IMR-90 (cell line): ENCODE measurements around the gene ADGRF1. TPM values are rescaled to one million over a fixed set of nuclear protein-coding genes. Genes with fewer than 3 reads are reported as not detected.

Experiments
- ATAC-seq: fragments of 200-7000 bp; cut with Tn5 transposase; 2 replicates; pipeline ENCODE4 v1.9.1; 2020; ENCODE audit warnings: low read depth, mild to moderate bottlenecking, moderate library complexity
- BruUV-seq: library from RNA; stranded (reverse); fragments of 400-500 nt; replicated peaks from 2 replicates; lab custom pipeline; 2021; lab: Mats Ljungman, UMichigan
- CTCF ChIA-PET: fragments of 300-600 bp; formaldehyde crosslinking; extraction: SDS; loops from one replicate; lab custom pipeline; 2021; ENCODE audit warnings: antibody characterized with exemption; lab: Yijun Ruan, JAX
- POLR2A ChIA-PET: fragments of 300-600 bp; sonication (Branson Sonifier 250); formaldehyde crosslinking; loops from one replicate; lab custom pipeline; 2022; ENCODE audit warnings: antibody characterized with exemption; ENCODE audit not compliant: unreplicated experiment; lab: Charles Lee
- DNase-seq: peaks from one replicate; pipeline ENCODE4 v3.0.0; 2013
- H2AFZ ChIP-seq: replicated peaks from 2 replicates; pipeline ENCODE3; 2013; ENCODE audit warnings: low read length, mild to moderate bottlenecking; ENCODE audit not compliant: poor library complexity
- H2AK5ac ChIP-seq: 2 replicates; pipeline ENCODE4 v1.6.1; 2013; ENCODE audit warnings: low read depth, low read length, inconsistent platforms
- H2AK9ac ChIP-seq: replicated peaks from 2 replicates; pipeline ENCODE3; 2013; ENCODE audit warnings: mild to moderate bottlenecking, low read depth, low read length, moderate library complexity; ENCODE audit not compliant: poor library complexity
- H2BK120ac ChIP-seq: 2 replicates; pipeline ENCODE4 v1.6.1; 2013; ENCODE audit warnings: low read depth, low read length, inconsistent platforms
- H2BK15ac ChIP-seq: 3 replicates; pipeline ENCODE4 v1.6.1; 2013; ENCODE audit warnings: low read depth, low read length, inconsistent platforms
- H2BK20ac ChIP-seq: 2 replicates; pipeline ENCODE4 v1.6.1; 2013; ENCODE audit warnings: low read depth, mild to moderate bottlenecking, inconsistent platforms, low read length, moderate library complexity
- H2BK5ac ChIP-seq: 2 replicates; pipeline ENCODE4 v1.6.1; 2013; ENCODE audit warnings: mild to moderate bottlenecking, low read depth, low read length, inconsistent platforms; ENCODE audit not compliant: poor library complexity, severe bottlenecking
- H3K14ac ChIP-seq: replicated peaks from 2 replicates; pipeline ENCODE4 v1.6.1; 2013; ENCODE audit warnings: low read depth, low read length, inconsistent platforms
- H3K18ac ChIP-seq: 2 replicates; pipeline ENCODE4 v1.6.1; 2013; ENCODE audit warnings: low read depth, low read length, control low read depth
- H3K23ac ChIP-seq: 2 replicates; pipeline ENCODE4 v1.6.1; 2013; ENCODE audit warnings: low read depth, low read length, inconsistent platforms
- H3K27ac ChIP-seq: 2 replicates; pipeline ENCODE4 v1.5.1; 2013; ENCODE audit warnings: mild to moderate bottlenecking, control low read depth, low read length; ENCODE audit not compliant: insufficient read depth
- H3K27me3 ChIP-seq: 2 replicates; pipeline ENCODE4 v1.6.1; 2013; ENCODE audit warnings: low read length; ENCODE audit not compliant: control insufficient read depth, insufficient read depth
- H3K36me3 ChIP-seq: 2 replicates; pipeline ENCODE4 v1.6.1; 2013; ENCODE audit warnings: low read length, mixed read lengths; ENCODE audit not compliant: control insufficient read depth, insufficient read depth
- H3K4ac ChIP-seq: 2 replicates; pipeline ENCODE4 v1.6.1; 2013; ENCODE audit warnings: low read depth, low read length, inconsistent platforms
- H3K4me1 ChIP-seq: 2 replicates; pipeline ENCODE4 v1.6.1; 2013; ENCODE audit warnings: low read length, mixed read lengths; ENCODE audit not compliant: control insufficient read depth, insufficient read depth
- H3K4me2 ChIP-seq: 2 replicates; pipeline ENCODE4 v1.6.1; 2013; ENCODE audit warnings: low read depth, mild to moderate bottlenecking, control low read depth, low read length, moderate library complexity
- H3K4me3 ChIP-seq: 2 replicates; pipeline ENCODE4 v1.5.1; 2013; ENCODE audit warnings: low read depth, mild to moderate bottlenecking, control low read depth, low read length, moderate library complexity; ENCODE audit not compliant: insufficient read depth
- H3K56ac ChIP-seq: 2 replicates; pipeline ENCODE4 v1.6.1; 2013; ENCODE audit warnings: low read length, inconsistent platforms; ENCODE audit not compliant: insufficient read depth; ENCODE audit errors: extremely low read depth
- H3K79me1 ChIP-seq, 2 experiments: 2 replicates each; pipeline ENCODE4 v1.6.1; 2013; ENCODE audit warnings: low read length in 2 of 2, inconsistent platforms in 1 of 2, low read depth in 1 of 2
- H3K9ac ChIP-seq: 2 replicates; pipeline ENCODE4 v1.6.1; 2013; ENCODE audit warnings: low read depth, low read length, control low read depth
- H3K9me1 ChIP-seq: 2 replicates; pipeline ENCODE4 v1.6.1; 2013; ENCODE audit warnings: low read length, inconsistent platforms; ENCODE audit not compliant: insufficient read depth
- H3K9me3 ChIP-seq: 2 replicates; pipeline ENCODE4 v1.6.1; 2013; ENCODE audit warnings: low read length; ENCODE audit not compliant: control insufficient read depth, insufficient read depth
- H4K20me1 ChIP-seq: 2 replicates; pipeline ENCODE4 v1.6.1; 2013; ENCODE audit warnings: low read length, inconsistent platforms; ENCODE audit not compliant: insufficient read depth
- H4K5ac ChIP-seq: 2 replicates; pipeline ENCODE4 v1.6.1; 2013; ENCODE audit warnings: mild to moderate bottlenecking, low read depth, low read length, control low read depth
- H4K8ac ChIP-seq, 2 experiments: 2 replicates each; pipeline ENCODE4 v1.6.1; 2013; ENCODE audit warnings: low read depth in 2 of 2, low read length in 2 of 2, control low read depth in 1 of 2, inconsistent platforms in 1 of 2
- H4K91ac ChIP-seq: 2 replicates; pipeline ENCODE4 v1.6.1; 2013; ENCODE audit warnings: low read depth, low read length, inconsistent platforms; ENCODE audit not compliant: insufficient read depth
- CHD1 ChIP-seq: IDR thresholded peaks from 2 replicates; pipeline ENCODE4 v1.6.1; 2012; ENCODE audit warnings: low read depth, low read length, improper control_type of control experiment
- CTCF ChIP-seq: conservative IDR thresholded peaks from 2 replicates; pipeline ENCODE4 v1.5.1; 2012; ENCODE audit warnings: mild to moderate bottlenecking, low read depth, low read length, improper control_type of control experiment
- NFE2L2 ChIP-seq: fragments of 150-350 bp; IDR thresholded peaks from 2 replicates; pipeline ENCODE4 v1.6.1; 2016; ENCODE audit warnings: low read depth, mild to moderate bottlenecking, low read length
- RAD21 ChIP-seq: IDR thresholded peaks from 2 replicates; pipeline ENCODE4 v1.6.1; 2012; ENCODE audit warnings: low read length, improper control_type of control experiment
- RFX5 ChIP-seq: IDR thresholded peaks from 2 replicates; pipeline ENCODE4 v1.8.0; 2012; ENCODE audit warnings: low read depth, mild to moderate bottlenecking, low read length, moderate library complexity
- SMC3 ChIP-seq: fragments of 150-350 bp; IDR thresholded peaks from 2 replicates; pipeline ENCODE4 v1.6.1; 2016; ENCODE audit warnings: low read depth, mild to moderate bottlenecking, antibody characterized with exemption, low read length, moderate library complexity
- WGBS, 2 experiments: methylation state at CpG; one replicate each; pipeline versions ENCODE4 v1.1.5 to v1.1.7; 2013; ENCODE audit warnings: missing lambda C conversion rate in 2 of 2; ENCODE audit not compliant: insufficient read length in 1 of 2; ENCODE audit errors: extremely low coverage in 2 of 2; 5-methylcytosine and 5-hydroxymethylcytosine counted together
- dilution Hi-C: fragments of 300-500 bp; cut with HindIII; formaldehyde crosslinking; loops from one replicate; pipeline ENCODE4 v1.14.3; 2018; ENCODE audit warnings: low sequenced_read_pairs; ENCODE audit not compliant: unreplicated experiment
- in situ Hi-C: fragments of 300-500 bp; cut with MboI; formaldehyde crosslinking; loops from 3 replicates; pipeline ENCODE4 v1.14.3; 2019; ENCODE audit warnings: low sequenced_read_pairs, inconsistent platforms, mixed read lengths
- intact Hi-C: fragments of 100-400 bp; cut with micrococcal nuclease; formaldehyde crosslinking; loops from 2 replicates; pipeline ENCODE4 v1.10.0; 2022
- polyA plus RNA-seq, 3 experiments: library from polyadenylated mRNA; depleted of rRNA; stranded (reverse); fragments of >200 nt; gene quantifications; 2 replicates each; pipeline ENCODE4 v1.2.3, GENCODE V29; 2012; ENCODE audit warnings: low replicate concordance in 1 of 3
- total RNA-seq: library from RNA; depleted of rRNA; stranded (reverse); fragments of >200 nt; gene quantifications from 2 replicates; pipeline ENCODE4 v1.2.3, GENCODE V29; 2012

The ADGRF1 gene
- total and polyA plus RNA-seq, 2 of the 4 experiments (the other 2 are of a cell fraction): not detected

- CTCF ChIA-PET: no interaction called here
- Histone ChIP-seq H4K91ac (no peak overlapping the region), H3K9ac (no peak overlapping the region), H3K56ac (no peak overlapping the region), H3K4ac (no peak overlapping the region), H2BK20ac (no peak overlapping the region), H3K14ac (no peak overlapping the region), H2BK120ac (no peak overlapping the region), H3K36me3 (no peaks in the 10 kb centered on the region), H4K20me1 (no peaks in the 10 kb centered on the region), H2AK9ac (no peak overlapping the region), H3K27me3 (no peaks in the 10 kb centered on the region), H3K4me3 (no peak overlapping the region), H3K4me2 (no peak overlapping the region), H2BK5ac (no peak overlapping the region), H3K9me3 (no peaks in the 10 kb centered on the region), H3K9me1 (no peaks in the 10 kb centered on the region), H3K4me1 (no peaks in the 10 kb centered on the region), H2BK15ac (no peak overlapping the region), H3K79me1 (no peaks in the 10 kb centered on the region), H2AFZ (no peak overlapping the region), H4K8ac (no peak overlapping the region), H3K27ac (no peak overlapping the region), H2AK5ac (no peak overlapping the region), H3K23ac (no peak overlapping the region), H3K18ac (no peak overlapping the region), H4K5ac (no peak overlapping the region)
- TF ChIP-seq RFX5: no peak
- TF ChIP-seq RAD21: no peak
- no peak for TF ChIP-seq NFE2L2
- TF ChIP-seq CTCF: no peak
- TF ChIP-seq CHD1: no peak
- no peak for TF ChIP-seq SMC3
- dilution Hi-C loops: no loop called here
- DNase-seq: no peak
- BruUV-seq: no TSS peak
- POLR2A ChIA-PET: no interaction called here
- intact Hi-C loops: no loop called here
- 60% methylated on average over 1 of the region's 3 CpGs; no CpG with 5 or more reads in 1 of the 2 experiments for WGBS, 2 experiments
- in situ Hi-C loops: no loop called here
- no peak for ATAC-seq
Observed at GRCh38 chr6:47004463-47004862, 37.7 kb downstream of the ADGRF1 start.
